Keratinocyte (primary cell): ENCODE data around the gene CRABP2. TPM values are rescaled to one million over a fixed set of nuclear protein-coding genes. Genes with fewer than 3 reads are reported as not detected.
A peak's percentile ranks its signal among the peaks of the same experiment; 100 is the strongest.

Source experiments
- DNase-seq: peaks from one replicate; pipeline ENCODE4 v3.0.0-alpha.2; 2011; ENCODE audit warnings: low read depth, missing footprints, low spot score
- FAIRE-seq: peaks from 2 replicates; lab custom pipeline; 2011; peaks lifted over from hg19 to GRCh38; lab: Jason Lieb, UNC
- H2AFZ ChIP-seq: 2 replicates; pipeline ENCODE4 v1.6.0; 2012; ENCODE audit warnings: low read length, control low read depth, inconsistent platforms; ENCODE audit not compliant: control insufficient read depth
- H3K27ac ChIP-seq: 2 replicates; pipeline ENCODE4 v1.5.1; 2011; ENCODE audit warnings: low read length; ENCODE audit not compliant: control insufficient read depth, insufficient read depth
- H3K27me3 ChIP-seq: 3 replicates; pipeline ENCODE4 v1.6.0; 2011; ENCODE audit warnings: low read length; ENCODE audit not compliant: control insufficient read depth, insufficient read depth; ENCODE audit errors: extremely low read depth
- H3K36me3 ChIP-seq, 2 experiments: 2 replicates in 1 of 2; 3 replicates in 1 of 2; pipeline ENCODE4 v1.5.1; 2011; ENCODE audit warnings: low read length in 2 of 2, mild to moderate bottlenecking in 1 of 2; ENCODE audit not compliant: control insufficient read depth in 2 of 2, insufficient read depth in 2 of 2; ENCODE audit errors: extremely low read depth in 1 of 2
- H3K4me1 ChIP-seq: 3 replicates; pipeline ENCODE4 v1.5.1; 2011; ENCODE audit warnings: low read length; ENCODE audit not compliant: control insufficient read depth, insufficient read depth; ENCODE audit errors: extremely low read depth
- H3K4me2 ChIP-seq: 3 replicates; pipeline ENCODE4 v1.6.0; 2011; ENCODE audit warnings: low read depth, low read length; ENCODE audit not compliant: control insufficient read depth, insufficient read depth; ENCODE audit errors: extremely low read depth
- H3K4me3 ChIP-seq, 3 experiments: fragments of 200-600 bp in 1 of 3; sonication (generic) in 1 of 3; 2 replicates in 2 of 3; 3 replicates in 1 of 3; pipeline ENCODE4 v1.5.1; 2011 to 2016; ENCODE audit warnings: low read length in 3 of 3, mild to moderate bottlenecking in 3 of 3, control low read depth in 2 of 3, inconsistent platforms in 1 of 3, low read depth in 1 of 3, mixed read lengths in 1 of 3, mixed run types in 1 of 3, moderate library complexity in 1 of 3; ENCODE audit not compliant: control insufficient read depth in 2 of 3, insufficient read depth in 2 of 3; ENCODE audit errors: extremely low read depth in 1 of 3
- H3K79me2 ChIP-seq: 2 replicates; pipeline ENCODE4 v1.6.0; 2012; ENCODE audit warnings: low read length; ENCODE audit not compliant: control insufficient read depth, insufficient read depth
- H3K9ac ChIP-seq: 3 replicates; pipeline ENCODE4 v1.6.0; 2011; ENCODE audit warnings: low read length; ENCODE audit not compliant: control insufficient read depth, insufficient read depth; ENCODE audit errors: extremely low read depth
- H3K9me1 ChIP-seq: 3 replicates; pipeline ENCODE4 v1.6.0; 2011; ENCODE audit warnings: low read length; ENCODE audit not compliant: control insufficient read depth, insufficient read depth; ENCODE audit errors: extremely low read depth
- H3K9me3 ChIP-seq: 2 replicates; pipeline ENCODE4 v1.5.1; 2012; ENCODE audit warnings: low read depth, low read length; ENCODE audit not compliant: control insufficient read depth
- H4K20me1 ChIP-seq: 3 replicates; pipeline ENCODE4 v1.6.0; 2011; ENCODE audit warnings: low read length; ENCODE audit not compliant: control insufficient read depth, insufficient read depth; ENCODE audit errors: extremely low read depth
- EZH2 ChIP-seq: IDR thresholded peaks from one replicate; pipeline ENCODE4 v1.6.1; 2012; ENCODE audit warnings: inconsistent platforms, mild to moderate bottlenecking, low read length, moderate library complexity
- dilution Hi-C: fragments of 300-500 bp; cut with MboI; formaldehyde crosslinking; loops from one replicate; pipeline ENCODE4 v1.7.0; 2020; ENCODE audit warnings: low sequenced_read_pairs; ENCODE audit not compliant: extremely low pct_ligation_motif_present
- polyA plus RNA-seq, 5 experiments: library from polyadenylated mRNA; depleted of rRNA in 3 of 5; stranded (reverse) in 3 of 5; stranded (forward) in 1 of 5; unstranded in 1 of 5; fragments of >200 nt; gene quantifications; 1 replicate in 1 of 5; 2 replicates in 3 of 5; 3 replicates in 1 of 5; pipeline versions ENCODE4 v1.2.1 to v1.2.3, GENCODE V29; 2011 to 2012; ENCODE audit warnings: missing spikeins in 2 of 5, low read depth in 1 of 5, low replicate concordance in 1 of 5
- TF ChIP-seq, protein P1 (sequence below), 3 experiments: IDR thresholded peaks in 1 of 3; conservative IDR thresholded peaks in 1 of 3; optimal IDR thresholded peaks in 1 of 3; 2 replicates in 2 of 3; 3 replicates in 1 of 3; pipeline versions ENCODE3 to v1.5.1; 2011; ENCODE audit warnings: low read length in 3 of 3, mild to moderate bottlenecking in 3 of 3, moderate library complexity in 2 of 3, control low read depth in 1 of 3, inconsistent platforms in 1 of 3; ENCODE audit not compliant: insufficient read depth in 2 of 3; ENCODE audit errors: extremely low read depth in 1 of 3

Gene CRABP2
- polyA plus RNA-seq, 1 donor (not counting 4 experiments of a cell fraction or from before 2014, with no cell fraction given) = 8.4 TPM

DNA sequence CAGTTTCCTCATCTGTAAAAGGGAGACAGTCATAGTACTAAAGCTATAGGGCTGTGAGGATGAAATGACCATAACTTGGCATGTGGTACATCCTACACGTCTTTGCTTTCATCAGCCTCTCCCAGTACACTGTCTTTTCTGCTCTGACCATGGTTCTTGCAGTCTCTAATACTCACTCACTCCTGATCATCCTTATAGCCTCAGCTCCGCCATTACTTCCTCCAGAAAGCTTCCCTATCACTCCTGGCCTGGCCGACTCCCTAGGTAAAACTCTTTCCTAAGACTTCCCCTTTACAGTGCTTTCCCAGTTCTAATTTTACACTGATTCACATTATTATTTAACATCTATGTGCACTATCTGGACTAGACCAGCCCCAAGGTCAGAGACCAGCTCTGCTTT, 40.5 kb upstream of the CRABP2 start:
- Histone ChIP-seq H3K9me1 (no peaks in the 10 kb centered on the region), H3K79me2 (peaks cover 66% of the 10 kb centered on the region), H3K4me2 (peak overlapping the region; percentile 89), H3K9me3 (no peaks in the 10 kb centered on the region), H2AFZ (no peak overlapping the region), H3K36me3 (peaks cover 28% of the 10 kb centered on the region in 2 experiments), H3K4me1 (peaks cover 46% of the 10 kb centered on the region), H3K27ac (peak overlapping the region; percentile 98), H3K27me3 (no peaks in the 10 kb centered on the region), H4K20me1 (no peaks in the 10 kb centered on the region), H3K9ac (peak overlapping the region; percentile 100), H3K4me3 (peak overlapping the region in 2 of 3 experiments; percentile 47 to 61)
- FAIRE-seq = no peak
- DNase-seq = no peak
- TF ChIP-seq, protein P1, sequence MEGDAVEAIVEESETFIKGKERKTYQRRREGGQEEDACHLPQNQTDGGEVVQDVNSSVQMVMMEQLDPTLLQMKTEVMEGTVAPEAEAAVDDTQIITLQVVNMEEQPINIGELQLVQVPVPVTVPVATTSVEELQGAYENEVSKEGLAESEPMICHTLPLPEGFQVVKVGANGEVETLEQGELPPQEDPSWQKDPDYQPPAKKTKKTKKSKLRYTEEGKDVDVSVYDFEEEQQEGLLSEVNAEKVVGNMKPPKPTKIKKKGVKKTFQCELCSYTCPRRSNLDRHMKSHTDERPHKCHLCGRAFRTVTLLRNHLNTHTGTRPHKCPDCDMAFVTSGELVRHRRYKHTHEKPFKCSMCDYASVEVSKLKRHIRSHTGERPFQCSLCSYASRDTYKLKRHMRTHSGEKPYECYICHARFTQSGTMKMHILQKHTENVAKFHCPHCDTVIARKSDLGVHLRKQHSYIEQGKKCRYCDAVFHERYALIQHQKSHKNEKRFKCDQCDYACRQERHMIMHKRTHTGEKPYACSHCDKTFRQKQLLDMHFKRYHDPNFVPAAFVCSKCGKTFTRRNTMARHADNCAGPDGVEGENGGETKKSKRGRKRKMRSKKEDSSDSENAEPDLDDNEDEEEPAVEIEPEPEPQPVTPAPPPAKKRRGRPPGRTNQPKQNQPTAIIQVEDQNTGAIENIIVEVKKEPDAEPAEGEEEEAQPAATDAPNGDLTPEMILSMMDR (optimal IDR thresholded peaks at IDR 0.05 in 1 of 3, IDR thresholded peaks at IDR 0.05 in 1 of 3, conservative IDR thresholded peaks at IDR 0.05 in 1 of 3; ENCODE audit: extremely low read depth in 1 of 3, insufficient read depth in 2 of 3, low read length in 3 of 3) = no peak
- no peak for TF ChIP-seq EZH2
- dilution Hi-C loops = no loop called here

DNA sequence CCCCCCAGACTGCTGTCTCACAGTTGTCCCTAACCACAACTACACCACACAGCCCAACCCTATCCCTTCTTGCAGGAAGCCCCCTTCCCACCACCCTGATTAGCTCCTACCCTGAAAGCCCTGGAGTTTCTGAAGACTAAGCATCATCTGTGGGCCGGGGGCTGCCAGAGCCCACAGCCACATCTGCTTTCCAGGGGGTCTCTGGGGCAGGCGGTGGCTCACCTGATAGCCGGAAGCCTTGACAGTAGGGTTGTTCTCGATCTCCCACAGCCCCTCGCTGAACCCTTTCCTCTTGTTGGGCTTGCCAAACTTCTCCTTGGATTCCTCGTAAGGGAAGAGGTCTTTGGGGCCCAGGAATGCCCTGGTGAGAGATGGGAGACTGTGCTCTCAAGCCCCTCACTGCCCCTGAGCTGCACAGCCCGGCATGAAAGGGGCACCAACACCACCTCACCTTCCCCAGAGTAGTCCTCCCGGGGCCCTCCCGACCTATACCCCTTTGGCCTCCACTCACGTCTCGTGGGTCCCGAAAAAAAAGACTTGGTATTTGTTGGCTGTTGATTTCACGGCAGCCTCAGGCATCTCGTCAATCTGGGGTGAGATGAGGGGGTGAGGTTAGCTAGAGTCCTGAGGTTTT, 39.5 kb upstream of the CRABP2 start:
- FAIRE-seq = no peak
- H3K9ac ChIP-seq = no peak overlapping the region

More for the DNA sequence above, 39.5 kb upstream of the CRABP2 start:
- peaks cover 45% of the 10 kb centered on the region for H3K4me1 ChIP-seq
- peaks cover 25 to 26% of the 10 kb centered on the region in 2 experiments for H3K36me3 ChIP-seq
- no peaks in the 10 kb centered on the region for H4K20me1 ChIP-seq
- H2AFZ ChIP-seq = no peak overlapping the region
- TF ChIP-seq, protein P1 (optimal IDR thresholded peaks at IDR 0.05 in 1 of 3, IDR thresholded peaks at IDR 0.05 in 1 of 3, conservative IDR thresholded peaks at IDR 0.05 in 1 of 3; ENCODE audit: extremely low read depth in 1 of 3, insufficient read depth in 2 of 3, low read length in 3 of 3) = no peak
- no peak for TF ChIP-seq EZH2
- dilution Hi-C loops = no loop called here
- no peaks in the 10 kb centered on the region for H3K27me3 ChIP-seq
- H3K9me1 ChIP-seq = no peaks in the 10 kb centered on the region
- H3K27ac ChIP-seq = no peak overlapping the region
- H3K4me2 ChIP-seq = no peak overlapping the region
- peaks cover 65% of the 10 kb centered on the region for H3K79me2 ChIP-seq
- H3K9me3 ChIP-seq = no peaks in the 10 kb centered on the region
- no peak overlapping the region for H3K4me3 ChIP-seq
- DNase-seq = no peak
